CD1c-positive myeloid dendritic cell (primary cell): ENCODE data around the gene ERAS.
A peak's percentile ranks its signal among the peaks of the same experiment; 100 is the strongest.
"Not testable (repeated sequence)": the region's sequence is repeated elsewhere in the genome, so short reads cannot be mapped to it uniquely, and the experiment has no call there.

ENCODE experiments used
- DNase-seq: peaks from one replicate; pipeline ENCODE4 v3.0.0-alpha.2; 2016; ENCODE audit errors: extremely low spot score

ERAS gene

GRCh38 chrX:48798318-48798717 is 28.0 kb upstream of the ERAS start:
- no peak for DNase-seq

- peak; percentile 47 for DNase-seq
Observed at GRCh38 chrX:48800574-48801279, 25.6 kb upstream of the ERAS start.

GRCh38 chrX:48801280-48802088 is 24.8 kb upstream of the ERAS start, which contains the start of gene HDAC6:
Gene HDAC6, plus strand, starts transcription at chrX:48802067. Its CDS starts 626 bp downstream, at chrX:48802693.
- DNase-seq = peak; percentile 97

- DNase-seq = peak; percentile 67
Observed at GRCh38 chrX:48802089-48802904, 24.0 kb upstream of the ERAS start.

GRCh38 chrX:48802905-48803200 is 23.5 kb upstream of the ERAS start:
- DNase-seq = peak; percentile 7

GRCh38 chrX:48806081-48806480 is 20.2 kb upstream of the ERAS start:
- peak; percentile 7 for DNase-seq

GRCh38 chrX:48813644-48814043 is 12.7 kb upstream of the ERAS start:
- DNase-seq = peak; percentile 65

- no peak for DNase-seq
Observed at GRCh38 chrX:48814722-48815121, 11.6 kb upstream of the ERAS start.

GRCh38 chrX:48815266-48815665 is 11.0 kb upstream of the ERAS start:
- DNase-seq = no peak

- DNase-seq = no peak
Observed at GRCh38 chrX:48816014-48816810, 10.1 kb upstream of the ERAS start.

- no peak for DNase-seq
Observed at GRCh38 chrX:48818098-48818497, 8.2 kb upstream of the ERAS start.

- no peak for DNase-seq
Observed at GRCh38 chrX:48818866-48819265, 7.4 kb upstream of the ERAS start.

- DNase-seq = not testable (repeated sequence)
Observed at GRCh38 chrX:48819394-48819793, 6.9 kb upstream of the ERAS start.

GRCh38 chrX:48823053-48823452 is 3.3 kb upstream of the ERAS start:
- no peak for DNase-seq

- no peak for DNase-seq
Observed at GRCh38 chrX:48824066-48824465, 2.2 kb upstream of the ERAS start.

GRCh38 chrX:48826876-48827653 is 752 bp downstream of the ERAS start:
- no peak for DNase-seq

GRCh38 chrX:48827654-48827968 is 1.3 kb downstream of the ERAS start:
- no peak for DNase-seq

GRCh38 chrX:48829016-48829735 is 2.9 kb downstream of the ERAS start:
- no peak for DNase-seq

GRCh38 chrX:48831136-48831908 is 5.0 kb downstream of the ERAS start:
- no peak for DNase-seq

GRCh38 chrX:48831909-48832291 is 5.6 kb downstream of the ERAS start:
- no peak for DNase-seq
